H9 (cell line): Measurements from ENCODE around the gene AQP3. TPM values are rescaled to one million over a fixed set of nuclear protein-coding genes. Genes with fewer than 3 reads are reported as not detected.

Experiments used
- DNase-seq: peaks from one replicate; pipeline ENCODE4 v3.0.0-alpha.2; 2017
- H2AFZ ChIP-seq: one replicate; pipeline ENCODE4 v1.6.1; 2013; ENCODE audit warnings: mild to moderate bottlenecking, low read length, control low read depth, moderate library complexity
- H2AK5ac ChIP-seq: 2 replicates; pipeline ENCODE4 v1.6.1; 2013; ENCODE audit warnings: low read length, control low read depth, mixed read lengths; ENCODE audit not compliant: insufficient read length
- H2BK120ac ChIP-seq: one replicate; pipeline ENCODE4 v1.6.1; 2013; ENCODE audit warnings: low read depth, mild to moderate bottlenecking, low read length, control low read depth, inconsistent platforms; ENCODE audit not compliant: poor library complexity, severe bottlenecking
- H2BK12ac ChIP-seq: 2 replicates; pipeline ENCODE4 v1.6.1; 2013; ENCODE audit warnings: low read length, control low read depth, mixed read lengths, low read depth; ENCODE audit not compliant: insufficient read length
- H2BK15ac ChIP-seq: 2 replicates; pipeline ENCODE4 v1.6.1; 2013; ENCODE audit warnings: low read depth, low read length, control low read depth
- H2BK20ac ChIP-seq: one replicate; pipeline ENCODE4 v1.6.1; 2013; ENCODE audit warnings: low read depth, mild to moderate bottlenecking, low read length, control low read depth, inconsistent platforms; ENCODE audit not compliant: poor library complexity, severe bottlenecking
- H2BK5ac ChIP-seq: 2 replicates; pipeline ENCODE4 v1.6.1; 2013; ENCODE audit warnings: low read length, control low read depth, mixed read lengths; ENCODE audit not compliant: insufficient read length
- H3K14ac ChIP-seq: 2 replicates; pipeline ENCODE4 v1.6.1; 2013; ENCODE audit warnings: low read length, control low read depth; ENCODE audit not compliant: insufficient read depth
- H3K18ac ChIP-seq: 2 replicates; pipeline ENCODE4 v1.6.1; 2013; ENCODE audit warnings: low read depth, mild to moderate bottlenecking, mixed read lengths, low read length, control low read depth; ENCODE audit not compliant: insufficient read length
- H3K23ac ChIP-seq: 2 replicates; pipeline ENCODE4 v1.6.1; 2013; ENCODE audit warnings: low read length, control low read depth, mixed read lengths, low read depth; ENCODE audit not compliant: insufficient read length
- H3K23me2 ChIP-seq: 2 replicates; pipeline ENCODE4 v1.6.1; 2013; ENCODE audit warnings: low read depth, mild to moderate bottlenecking, mixed read lengths, low read length, control low read depth; ENCODE audit not compliant: insufficient read length, poor library complexity, severe bottlenecking
- H3K27ac ChIP-seq: 2 replicates; pipeline ENCODE4 v1.5.1; 2013; ENCODE audit warnings: low read length, control low read depth, mixed read lengths, low read depth; ENCODE audit not compliant: insufficient read length
- H3K27me3 ChIP-seq: 2 replicates; pipeline ENCODE4 v1.6.1; 2013; ENCODE audit warnings: low read length, control low read depth, inconsistent platforms; ENCODE audit not compliant: insufficient read depth
- H3K4ac ChIP-seq: 2 replicates; pipeline ENCODE4 v1.6.1; 2013; ENCODE audit warnings: low read depth, mild to moderate bottlenecking, control low read depth, inconsistent platforms, low read length, moderate library complexity
- H3K4me1 ChIP-seq: 2 replicates; pipeline ENCODE4 v1.6.1; 2013; ENCODE audit warnings: low read length, control low read depth, inconsistent platforms; ENCODE audit not compliant: insufficient read depth
- H3K4me2 ChIP-seq: 2 replicates; pipeline ENCODE4 v1.6.1; 2013; ENCODE audit warnings: low read length, control low read depth, mixed read lengths; ENCODE audit not compliant: insufficient read length, insufficient read depth
- H3K56ac ChIP-seq: 2 replicates; pipeline ENCODE4 v1.6.1; 2013; ENCODE audit warnings: low read depth, mild to moderate bottlenecking, mixed read lengths, low read length, control low read depth; ENCODE audit not compliant: insufficient read length
- H3K79me1 ChIP-seq: 2 replicates; pipeline ENCODE4 v1.6.1; 2013; ENCODE audit warnings: low read depth, mild to moderate bottlenecking, moderate library complexity, low read length, control low read depth, inconsistent platforms; ENCODE audit not compliant: insufficient read depth, poor library complexity, severe bottlenecking
- H3K79me2 ChIP-seq: 2 replicates; pipeline ENCODE4 v1.6.1; 2013; ENCODE audit warnings: low read length, control low read depth, inconsistent platforms; ENCODE audit not compliant: insufficient read depth
- H3K9ac ChIP-seq: 2 replicates; pipeline ENCODE4 v1.6.1; 2013; ENCODE audit warnings: low read length, control low read depth, mixed read lengths; ENCODE audit not compliant: insufficient read length; ENCODE audit errors: extremely low read depth
- H3K9me3 ChIP-seq: one replicate; pipeline ENCODE4 v1.6.1; 2013; ENCODE audit warnings: low read depth, low read length, inconsistent platforms; ENCODE audit not compliant: control insufficient read depth
- H3T11ph ChIP-seq: one replicate; pipeline ENCODE4 v1.6.1; 2013; ENCODE audit warnings: mild to moderate bottlenecking, low read length, control low read depth, inconsistent platforms
- H4K20me1 ChIP-seq: one replicate; pipeline ENCODE4 v1.6.1; 2013; ENCODE audit not compliant: control insufficient read depth, insufficient read length, insufficient read depth
- H4K5ac ChIP-seq: 2 replicates; pipeline ENCODE4 v1.6.1; 2013; ENCODE audit warnings: low read depth, mild to moderate bottlenecking, mixed read lengths, low read length, control low read depth; ENCODE audit not compliant: insufficient read length
- H4K8ac ChIP-seq: replicated peaks from 2 replicates; pipeline ENCODE4 v1.6.1; 2013; ENCODE audit warnings: low read length, control low read depth, mixed read lengths, low read depth; ENCODE audit not compliant: insufficient read length
- H4K91ac ChIP-seq: 2 replicates; pipeline ENCODE4 v1.6.1; 2013; ENCODE audit warnings: low read depth, mild to moderate bottlenecking, moderate library complexity, mixed read lengths, low read length, control low read depth; ENCODE audit not compliant: insufficient read length
- H3K27ac Mint-ChIP-seq, 3 experiments: 2 replicates in 2 of 3; 3 replicates in 1 of 3; pipeline ENCODE4 v1.8.0; 2020 to 2021; ENCODE audit warnings: mixed read lengths in 3 of 3, mild to moderate bottlenecking in 1 of 3, moderate library complexity in 1 of 3
- H3K27me3 Mint-ChIP-seq: 2 replicates; pipeline ENCODE4 v1.8.0; 2021; ENCODE audit warnings: low read depth, mild to moderate bottlenecking, moderate library complexity, mixed read lengths
- H3K36me3 Mint-ChIP-seq, 3 experiments: 2 replicates in 2 of 3; 3 replicates in 1 of 3; pipeline ENCODE4 v1.8.0; 2020 to 2021; ENCODE audit warnings: low read depth in 3 of 3, mixed read lengths in 3 of 3; ENCODE audit not compliant: insufficient read depth in 1 of 3
- H3K4me1 Mint-ChIP-seq, 2 experiments: 2 replicates each; pipeline ENCODE4 v1.8.0; 2020; ENCODE audit warnings: mixed read lengths in 2 of 2
- H3K4me3 Mint-ChIP-seq, 2 experiments: 2 replicates in 1 of 2; 3 replicates in 1 of 2; pipeline ENCODE4 v1.8.0; 2020 to 2021; ENCODE audit warnings: mild to moderate bottlenecking in 2 of 2, mixed read lengths in 2 of 2, moderate library complexity in 1 of 2
- H3K9me3 Mint-ChIP-seq, 2 experiments: 2 replicates in 1 of 2; 3 replicates in 1 of 2; pipeline ENCODE4 v1.8.0; 2020; ENCODE audit warnings: mild to moderate bottlenecking in 2 of 2, mixed read lengths in 2 of 2, moderate library complexity in 1 of 2
- CTCF ChIP-seq: fragments of 200-600 bp; sonication (generic); conservative IDR thresholded peaks from 3 replicates; pipeline ENCODE4 v1.8.0; 2021; ENCODE audit warnings: antibody characterized with exemption, mild to moderate bottlenecking
- WGBS: extraction: QIAGEN DNeasy Blood & Tissue Kit; methylation state at CpG from one replicate; pipeline ENCODE4 v1.1.7; 2013; ENCODE audit warnings: missing lambda C conversion rate, low lambda C conversion rate, mixed read lengths; ENCODE audit not compliant: insufficient read length; ENCODE audit errors: extremely low coverage; 5-methylcytosine and 5-hydroxymethylcytosine counted together
- total RNA-seq: library from RNA; stranded (reverse); gene quantifications from 2 replicates; pipeline ENCODE4 v1.2.1, GENCODE V29; 2021

AQP3 gene
- total RNA-seq, 1 experiment from 2014 or later: 1.6 TPM

- Mint-ChIP-seq H3K4me3 (no peak overlapping the region; a peak in 1 of 5 replicates), H3K27me3 (peaks cover 8% of the 10 kb centered on the region), H3K4me1 (peaks cover 11 to 13% of the 10 kb centered on the region in 2 experiments), H3K9me3 (no peaks in the 10 kb centered on the region), H3K27ac (no peak overlapping the region), H3K36me3 (no peaks in the 10 kb centered on the region)
- Histone ChIP-seq H2AK5ac (no peak overlapping the region), H3K23ac (no peak overlapping the region), H3K79me1 (no peaks in the 10 kb centered on the region), H3K9me3 (no peaks in the 10 kb centered on the region), H3K79me2 (no peaks in the 10 kb centered on the region), H3K4me2 (no peak overlapping the region), H3K27ac (no peak overlapping the region), H2BK12ac (no peak overlapping the region), H3K14ac (no peak overlapping the region; the same call in 1 of the 2 replicates), H4K8ac (no peak overlapping the region), H4K91ac (no peak overlapping the region), H3K56ac (no peak overlapping the region), H2BK20ac (no peak overlapping the region), H2AFZ (no peak overlapping the region), H2BK120ac (no peak overlapping the region), H3T11ph (no peak overlapping the region), H3K4me1 (no peaks in the 10 kb centered on the region), H3K9ac (no peak overlapping the region), H3K4ac (no peak overlapping the region), H3K18ac (no peak overlapping the region), H2BK5ac (no peak overlapping the region), H2BK15ac (no peak overlapping the region), H4K5ac (no peak overlapping the region), H3K27me3 (no peaks in the 10 kb centered on the region), H4K20me1 (no peaks in the 10 kb centered on the region), H3K23me2 (no peaks in the 10 kb centered on the region)
- DNase-seq: no peak
- no CpG with 5 or more reads among the region's 8 CpGs for WGBS
- no peak for TF ChIP-seq CTCF
Observed at GRCh38 chr9:33435821-33436277, 11.5 kb downstream of the AQP3 start.
